Fibroblast of pulmonary artery (primary cell): ENCODE measurements around the gene CTTN.

Source experiments
- DNase-seq: peaks from one replicate; pipeline ENCODE4 v3.0.0-alpha.2; 2010; ENCODE audit warnings: low read depth
- H3K4me3 ChIP-seq: replicated peaks from 2 replicates; pipeline ENCODE4 v1.5.1; 2011; ENCODE audit warnings: low read depth, mild to moderate bottlenecking, control low read depth, low read length, moderate library complexity
- CTCF ChIP-seq: IDR thresholded peaks from 2 replicates; pipeline ENCODE4 v1.5.1; 2011; ENCODE audit warnings: mild to moderate bottlenecking, control low read depth, low read length, inconsistent platforms; ENCODE audit errors: missing control alignments

The CTTN gene

DNA sequence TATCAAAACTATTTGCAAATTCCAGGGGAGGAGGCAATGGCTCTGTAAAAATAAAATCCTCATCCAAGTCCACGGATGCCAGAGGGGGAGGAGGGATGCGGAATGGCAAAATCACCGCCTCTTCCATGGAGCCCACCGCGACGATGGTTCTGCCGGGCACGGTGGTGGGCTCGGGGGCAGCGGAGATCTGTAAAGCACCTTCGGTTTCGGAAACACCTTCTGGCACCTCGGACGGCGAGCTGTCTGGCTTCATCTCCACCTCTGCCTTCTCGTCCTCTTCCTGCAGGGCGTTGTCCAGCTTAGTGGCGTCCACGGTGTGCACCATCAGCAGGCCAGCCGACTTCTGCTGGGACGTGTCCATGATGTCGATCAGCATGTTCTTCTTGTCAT is 87.7 kb downstream of the CTTN start:
- TF ChIP-seq CTCF: no peak
- DNase-seq: no peak
- no peak overlapping the region for H3K4me3 ChIP-seq
